ENCODE measurements around the gene DET1.
"Not testable (repeated sequence)": the region's sequence is repeated elsewhere in the genome, so short reads cannot be mapped to it uniquely, and the experiment has no call there.

DET1 gene

DNA sequence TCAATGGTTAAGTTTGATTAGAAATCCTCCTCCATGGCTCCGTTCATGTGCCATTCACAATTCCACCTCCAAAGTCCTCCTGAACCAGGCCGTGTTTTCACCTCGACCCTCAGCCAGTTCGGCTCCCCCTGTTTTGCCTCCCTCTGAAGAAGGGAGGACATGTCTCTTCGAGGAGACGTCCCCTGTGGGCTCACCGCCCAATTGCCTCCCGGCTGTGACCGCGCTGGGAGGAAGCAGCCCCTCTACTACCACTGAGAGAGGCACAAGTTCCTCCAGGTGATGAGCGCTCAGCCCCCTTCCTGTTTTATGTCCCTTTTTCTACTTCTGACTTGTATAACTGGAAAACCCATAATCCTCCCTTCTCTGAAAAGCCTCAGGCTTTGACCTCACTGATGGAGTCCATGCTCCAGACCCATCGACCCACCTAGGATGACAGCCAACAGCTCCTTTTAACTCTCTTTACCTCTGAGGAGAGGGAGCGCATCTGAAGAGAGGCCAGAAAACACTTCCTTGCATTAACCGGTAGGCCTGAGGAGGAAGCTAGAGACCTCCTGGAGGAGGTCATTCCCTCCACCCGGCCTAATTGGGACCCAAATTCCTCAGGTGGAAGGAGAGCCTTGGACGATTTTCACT, 4.7 kb downstream of the DET1 start:
- peak in 1 of 10 donors; percentile 73 for DNase-seq
- intact Hi-C loops (cut with DNase I): loop anchor here (10.0 kb wide), 1 partner anchor 83 kb away; the partner anchor contains the start of gene AEN

DNA sequence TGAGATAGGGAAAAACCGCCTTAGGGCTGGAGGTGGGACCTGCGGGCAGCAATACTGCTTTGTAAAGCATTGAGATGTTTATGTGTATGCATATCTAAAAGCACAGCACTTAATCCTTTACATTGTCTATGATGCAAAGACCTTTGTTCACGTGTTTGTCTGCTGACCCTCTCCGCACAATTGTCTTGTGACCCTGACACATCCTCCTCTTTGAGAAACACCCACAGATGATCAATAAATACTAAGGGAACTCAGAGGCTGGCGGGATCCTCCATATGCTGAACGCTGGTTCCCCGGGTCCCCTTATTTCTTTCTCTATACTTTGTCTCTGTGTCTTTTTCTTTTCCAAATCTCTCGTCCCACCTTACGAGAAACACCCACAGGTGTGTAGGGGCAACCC, 5.4 kb downstream of the DET1 start:
- not testable (repeated sequence) for DNase-seq
- intact Hi-C loops (cut with DNase I): loop anchor here (10.0 kb wide), 1 partner anchor 84 kb away; the partner anchor contains the start of gene AEN

DNA sequence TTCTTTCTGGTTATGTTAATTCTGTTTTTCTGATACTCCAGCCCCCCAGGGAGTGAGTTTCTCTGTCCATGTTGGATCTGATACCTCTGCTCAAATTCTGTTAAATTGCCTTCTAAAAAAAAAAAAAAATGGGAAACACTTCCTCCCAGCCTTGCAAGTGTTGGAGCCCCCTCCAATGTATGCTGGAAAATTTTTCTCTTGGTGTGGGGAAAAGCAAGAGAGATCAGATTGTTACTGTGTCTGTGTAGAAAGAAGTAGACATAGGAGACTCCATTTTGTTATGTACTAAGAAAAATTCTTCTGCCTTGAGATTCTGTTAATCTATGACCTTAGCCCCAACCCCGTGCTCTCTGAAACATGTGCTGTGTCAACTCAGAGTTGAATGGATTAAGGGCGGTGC, 6.1 kb downstream of the DET1 start:
- not testable (repeated sequence) for DNase-seq
- intact Hi-C loops (cut with DNase I): loop anchor here (10.0 kb wide), 1 partner anchor 84 kb away; the partner anchor contains the start of gene AEN

DNA sequence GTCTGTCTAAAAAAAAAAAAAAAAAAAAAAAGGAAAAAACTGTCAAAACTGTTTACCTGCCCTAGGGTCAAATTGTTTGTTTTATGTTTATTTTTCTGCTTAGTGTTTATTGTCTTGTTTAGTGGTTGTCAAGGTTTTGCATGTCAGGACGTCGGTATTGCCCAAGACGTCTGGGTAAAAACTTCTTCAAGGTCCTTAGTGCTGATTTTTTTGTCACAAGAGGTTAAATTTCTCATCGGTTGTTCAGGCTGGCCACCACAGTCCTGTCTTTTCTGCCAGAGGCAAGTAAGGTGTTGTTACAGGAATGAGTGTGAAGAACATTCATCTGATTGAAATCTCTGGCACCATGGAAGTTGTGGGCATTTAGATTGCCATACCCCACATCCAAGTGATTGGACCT, 7.0 kb downstream of the DET1 start:
- intact Hi-C loops (cut with DNase I): no loop called here
- DNase-seq: no peak

DNA sequence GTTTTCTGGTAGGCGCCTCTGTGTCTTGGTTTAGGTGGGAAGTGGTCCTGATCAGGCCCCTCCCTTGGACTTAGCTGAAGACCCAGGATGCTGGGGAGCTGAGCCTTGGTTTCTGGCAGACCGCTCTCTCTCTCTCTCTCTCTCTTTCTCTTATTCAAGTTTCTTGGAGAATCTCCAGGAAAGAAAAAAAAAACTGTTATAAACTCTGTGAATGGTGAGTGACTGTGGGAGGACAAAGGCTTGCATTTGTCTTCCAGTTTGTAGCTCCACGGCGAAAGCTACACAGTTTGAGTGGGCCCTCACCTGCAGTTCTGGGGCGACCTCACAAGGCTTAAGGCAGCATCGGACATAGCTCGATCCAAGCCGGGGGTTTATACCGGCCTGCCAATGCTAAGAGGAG, 7.5 kb downstream of the DET1 start:
- DNase-seq: peak in 1 of 10 donors; percentile 59
- intact Hi-C loops (cut with DNase I): no loop called here

DNA sequence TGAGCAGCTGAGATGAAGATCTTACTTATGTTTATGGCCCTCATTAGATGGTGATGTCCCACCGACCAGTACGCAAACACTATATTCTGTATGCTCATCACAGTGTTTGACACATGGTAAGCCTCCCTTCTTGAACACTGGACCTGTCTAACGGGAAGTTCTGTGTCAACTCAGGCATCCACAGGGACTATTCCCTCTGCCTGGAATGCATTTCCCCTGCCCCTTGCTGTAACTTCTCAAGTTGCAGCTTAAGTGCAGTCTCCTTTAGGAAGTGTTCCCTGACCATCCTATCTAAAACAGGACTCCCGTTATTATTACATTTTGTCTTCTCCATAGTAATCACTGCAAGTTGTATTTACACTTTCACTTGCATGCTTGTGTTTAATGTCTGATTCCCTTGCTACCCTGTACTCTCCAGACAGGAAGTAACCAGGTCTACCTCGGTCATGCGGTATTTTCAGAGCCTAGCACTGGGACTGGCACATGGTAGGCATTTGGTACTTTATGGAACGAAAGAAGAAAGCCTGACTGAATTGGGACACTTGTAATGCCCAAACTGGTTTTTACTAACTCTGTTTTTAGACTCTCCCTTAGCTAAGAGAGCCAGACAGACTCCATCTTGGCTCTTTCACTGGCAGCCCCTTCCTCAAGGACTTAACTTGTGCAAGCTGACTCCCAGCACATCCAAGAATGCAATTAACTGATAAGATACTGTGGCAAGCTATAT, 8.7 kb downstream of the DET1 start:
- intact Hi-C loops (cut with DNase I): no loop called here
- DNase-seq: no peak

DNA sequence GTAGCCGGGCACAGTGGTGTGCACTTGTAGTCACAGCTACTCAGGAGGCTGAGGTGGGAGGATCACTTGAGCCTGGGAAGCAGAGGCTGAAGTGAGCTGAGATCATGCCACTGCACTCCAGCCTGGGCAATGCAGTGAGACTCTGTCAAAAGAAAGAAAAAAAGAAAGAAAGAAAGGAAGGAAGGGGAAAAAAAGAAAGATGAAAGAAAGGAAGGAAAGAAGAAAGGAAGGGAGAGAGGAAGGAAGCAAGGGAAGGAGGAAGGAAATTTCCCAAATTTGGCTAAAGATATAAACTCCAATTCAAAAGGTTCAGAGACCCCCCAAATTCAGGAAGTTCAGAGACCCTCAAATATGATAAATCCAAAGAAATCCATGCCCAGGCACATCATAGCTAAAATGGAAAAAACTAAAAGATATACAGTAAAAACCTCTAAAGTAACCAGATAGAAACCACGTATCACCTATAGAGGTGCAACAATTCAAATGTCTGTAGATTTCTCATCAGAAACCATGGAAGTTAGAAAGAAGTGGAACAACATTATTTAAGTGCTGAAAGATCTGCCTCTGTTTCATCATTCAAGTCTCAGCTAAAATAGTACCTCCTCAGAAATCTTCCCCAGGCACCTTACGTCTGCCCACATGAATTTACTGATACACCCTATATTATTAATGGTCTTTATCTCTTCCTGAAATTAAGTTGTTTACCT, 10.7 kb downstream of the DET1 start:
- DNase-seq: no peak
- intact Hi-C loops (cut with DNase I): no loop called here

DNA sequence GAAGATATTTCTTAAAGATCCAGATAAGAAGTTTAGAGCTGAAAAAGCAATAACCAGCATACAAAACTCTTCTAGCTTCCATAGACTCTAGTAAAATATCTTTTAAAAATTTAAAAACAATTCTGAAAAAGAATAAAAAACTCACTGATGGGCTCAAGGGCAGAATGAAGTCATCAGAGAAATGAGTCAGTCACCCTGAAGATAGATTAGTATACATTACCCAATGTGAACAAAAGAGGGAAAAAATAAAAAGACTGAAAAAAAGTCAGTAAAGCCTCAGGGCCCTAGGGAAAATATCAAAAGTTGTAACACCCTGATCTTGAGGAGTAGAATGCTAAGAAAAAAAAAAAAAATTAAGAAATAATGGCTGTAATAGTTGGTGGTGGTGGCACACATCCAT, 11.4 kb downstream of the DET1 start:
- intact Hi-C loops (cut with DNase I): no loop called here
- no peak for DNase-seq

DNA sequence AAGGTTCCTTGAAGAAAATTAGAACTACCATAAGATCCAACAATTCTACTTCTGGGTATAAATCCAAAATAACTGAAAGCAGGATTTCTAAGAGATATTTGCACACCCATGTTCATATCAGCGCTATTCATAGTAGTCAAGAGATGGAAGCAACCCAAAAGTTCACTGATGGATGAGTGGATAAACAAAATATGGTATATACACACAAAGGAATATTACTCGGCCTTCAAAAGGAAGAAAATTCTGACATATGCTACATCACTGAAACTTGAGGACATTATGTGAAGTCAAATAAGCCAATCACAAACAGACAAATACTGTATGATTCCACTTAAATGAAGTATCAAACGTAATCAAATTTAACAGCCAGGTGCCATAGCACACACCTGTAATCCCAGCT, 13.1 kb downstream of the DET1 start:
- intact Hi-C loops (cut with DNase I): no loop called here

DNA sequence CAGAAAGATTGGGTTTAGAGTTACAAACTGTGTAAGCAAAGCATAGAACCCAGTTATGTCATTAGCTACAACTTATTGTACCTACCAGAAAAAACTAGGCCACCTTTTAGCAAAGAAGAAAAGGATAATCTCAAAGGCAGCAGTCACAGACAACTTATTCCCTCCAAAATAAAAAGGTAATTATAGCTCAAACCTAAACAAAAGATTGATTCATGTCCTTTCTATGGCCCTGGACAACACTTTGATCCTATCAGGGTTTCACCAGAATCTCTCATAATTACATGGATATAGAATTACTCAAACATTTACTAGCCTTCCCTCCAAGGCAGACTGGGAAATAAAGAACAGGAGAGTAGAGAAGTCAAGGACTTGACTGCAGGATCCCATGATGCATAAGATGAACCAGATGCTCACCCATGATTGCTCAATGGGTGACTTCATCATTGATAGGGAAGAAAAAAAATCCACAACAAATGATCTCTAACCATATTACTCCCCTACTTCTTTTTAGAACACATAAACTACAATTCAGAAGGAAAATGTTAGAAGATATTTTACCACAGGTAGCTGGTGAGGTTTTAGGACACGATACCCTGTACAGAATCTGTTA, 17.4 kb downstream of the DET1 start:
- no peak for DNase-seq

More for the DNA sequence above, 13.1 kb downstream of the DET1 start:
- no peak for DNase-seq

DNA sequence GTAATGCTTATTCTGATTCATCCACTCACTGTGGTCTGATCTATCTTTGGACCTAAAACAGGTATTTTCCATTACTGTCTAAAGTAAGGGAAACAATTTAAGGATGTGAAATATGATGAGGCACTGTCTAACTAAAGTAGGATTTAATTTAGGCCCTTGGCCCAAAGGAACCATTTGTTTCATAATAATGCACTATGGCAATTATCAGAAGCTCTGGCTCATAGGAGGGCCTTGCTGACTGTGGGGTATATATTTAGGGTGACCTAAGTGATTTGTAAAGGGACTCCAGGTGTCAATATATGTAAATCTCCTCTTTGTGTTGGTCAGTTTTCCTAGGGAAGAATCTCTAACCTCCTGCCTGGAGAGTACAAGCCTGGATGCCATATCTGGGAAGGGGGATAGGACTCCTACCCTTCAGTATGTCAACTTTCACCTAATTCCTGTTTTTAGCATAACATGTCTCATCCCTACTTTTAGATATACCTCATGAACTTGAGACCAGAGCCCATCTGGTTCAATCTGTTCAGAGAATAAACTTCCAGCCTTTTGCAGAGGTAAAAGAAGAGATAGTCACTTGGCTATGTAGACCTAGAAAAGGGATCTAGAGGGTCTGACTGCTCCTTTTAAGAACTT, 20.1 kb downstream of the DET1 start:
- no peak for DNase-seq
- intact Hi-C loops (cut with DNase I): no loop called here

More for the DNA sequence above, 17.4 kb downstream of the DET1 start:
- intact Hi-C loops (cut with DNase I): no loop called here

DNA sequence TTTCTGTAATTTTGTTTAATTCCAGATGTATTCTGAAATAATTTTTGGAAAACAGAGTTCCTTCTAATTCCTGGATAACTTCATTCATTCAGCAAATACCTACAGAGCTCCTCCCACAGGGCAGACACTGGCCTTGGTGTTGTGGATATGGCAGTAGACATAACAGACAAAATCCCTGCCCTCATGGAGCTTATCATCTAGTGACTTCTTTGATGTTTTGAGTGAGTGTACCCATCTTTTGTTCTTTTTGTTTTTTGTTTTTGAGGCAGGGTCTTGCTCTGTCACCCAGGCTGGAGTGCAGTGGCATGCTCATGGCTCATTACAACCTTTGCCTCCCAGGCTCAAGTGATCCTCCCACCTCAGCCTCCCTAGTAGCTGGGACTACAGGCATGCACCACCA, 21.1 kb downstream of the DET1 start:
- intact Hi-C loops (cut with DNase I): no loop called here
- no peak for DNase-seq

DNA sequence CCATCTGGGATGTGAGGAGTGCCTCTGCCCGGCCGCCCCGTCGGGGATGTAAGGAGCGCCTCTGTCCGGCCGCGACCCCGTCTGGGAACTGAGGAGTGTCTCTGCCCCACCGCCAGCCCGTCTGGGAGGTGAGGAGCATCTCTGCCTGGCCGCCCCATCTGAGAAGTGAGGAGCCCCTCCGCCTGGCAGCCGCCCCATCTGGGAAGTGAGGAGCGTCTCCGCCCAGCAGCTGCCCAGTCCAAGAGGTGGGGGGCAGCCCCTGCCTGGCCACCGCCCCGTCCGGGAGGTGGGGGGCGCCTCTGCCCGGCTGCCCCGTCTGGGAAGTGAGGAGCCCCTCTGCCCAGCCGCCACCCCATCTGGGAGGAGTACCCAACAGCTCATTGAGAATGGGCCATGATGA, 22.4 kb downstream of the DET1 start:
- intact Hi-C loops (cut with DNase I): not testable (repeated sequence)
- DNase-seq: peak in 1 of 10 donors; percentile 67

DNA sequence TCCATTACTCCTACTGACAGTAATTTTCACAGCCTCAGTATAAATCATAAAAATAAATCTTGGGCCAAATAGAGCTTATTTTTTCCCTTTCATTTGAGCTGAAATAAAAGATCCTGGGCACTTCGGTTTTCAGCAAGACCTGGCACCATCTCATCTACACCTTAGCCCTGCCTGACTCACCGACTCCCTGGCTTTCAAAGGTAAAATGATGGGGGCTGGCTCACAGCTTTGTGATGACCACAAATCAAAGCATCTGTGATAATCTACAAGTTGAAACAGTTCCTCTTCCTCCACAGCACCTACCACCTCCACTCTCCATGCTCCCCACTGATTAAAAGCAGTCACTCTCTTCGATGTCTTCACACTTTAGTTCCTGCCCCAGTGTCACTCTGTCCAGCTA, 27.6 kb downstream of the DET1 start:
- peak in 1 of 10 donors; percentile 62 for DNase-seq
- intact Hi-C loops (cut with DNase I): no loop called here

DNA sequence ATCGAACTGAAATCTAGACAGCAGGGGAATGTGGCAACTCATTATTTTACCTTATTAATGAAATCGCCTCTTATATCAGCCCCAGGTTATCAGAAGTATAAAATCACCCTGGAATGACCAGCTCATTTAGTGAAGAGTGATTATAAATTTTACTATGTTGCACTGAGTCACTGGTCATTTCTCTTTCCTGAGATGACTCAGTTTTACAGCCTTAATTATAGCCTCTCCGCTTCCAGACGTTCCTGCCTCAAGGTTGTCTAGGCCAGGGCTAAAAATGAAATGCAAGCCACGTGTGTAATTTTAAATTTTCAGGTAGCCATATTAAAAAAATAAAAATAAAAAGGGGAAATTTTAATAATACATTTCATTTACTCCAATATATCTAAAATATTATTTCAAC, 33.3 kb downstream of the DET1 start:
- no peak for DNase-seq
- intact Hi-C loops (cut with DNase I): no loop called here

DNA sequence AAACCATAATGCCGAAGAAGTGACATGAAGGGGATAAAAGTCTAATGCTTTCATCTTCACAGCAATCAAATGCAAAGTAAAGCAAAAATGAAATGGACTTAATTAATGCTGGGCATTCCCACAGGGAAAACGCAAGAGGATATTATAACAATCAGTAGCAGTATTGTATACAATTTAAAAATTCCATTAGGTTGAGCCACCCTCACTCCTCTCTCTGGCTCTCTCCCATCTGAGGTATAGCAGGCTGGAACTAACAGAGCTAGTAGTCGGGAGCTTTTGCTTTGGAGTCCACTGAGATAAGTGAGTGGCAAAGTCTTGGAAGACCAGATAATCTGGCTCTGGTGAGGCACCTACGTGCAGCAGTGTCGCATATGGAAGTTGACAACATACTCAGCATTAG, 33.9 kb downstream of the DET1 start:
- intact Hi-C loops (cut with DNase I): no loop called here
- DNase-seq: no peak

DNA sequence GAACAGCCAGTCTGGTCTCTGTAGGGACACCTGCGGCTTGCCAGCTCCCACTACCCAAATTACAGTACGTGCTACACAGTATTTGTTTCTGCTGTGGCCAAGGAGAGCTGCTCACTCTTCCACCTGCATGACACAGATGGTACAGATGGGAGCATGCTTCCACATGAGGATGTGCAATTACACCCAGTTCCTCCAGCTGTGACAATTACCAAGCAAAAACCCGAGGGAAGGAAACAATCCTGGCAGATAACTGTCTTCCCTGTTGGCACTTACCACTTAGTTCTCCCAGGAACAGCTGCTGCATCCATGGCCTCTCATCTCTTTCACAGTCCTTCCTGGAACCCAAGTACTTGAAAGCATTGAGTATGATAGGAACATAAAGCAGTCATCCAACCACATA, 34.4 kb downstream of the DET1 start:
- no peak for DNase-seq
- intact Hi-C loops (cut with DNase I): no loop called here

DNA sequence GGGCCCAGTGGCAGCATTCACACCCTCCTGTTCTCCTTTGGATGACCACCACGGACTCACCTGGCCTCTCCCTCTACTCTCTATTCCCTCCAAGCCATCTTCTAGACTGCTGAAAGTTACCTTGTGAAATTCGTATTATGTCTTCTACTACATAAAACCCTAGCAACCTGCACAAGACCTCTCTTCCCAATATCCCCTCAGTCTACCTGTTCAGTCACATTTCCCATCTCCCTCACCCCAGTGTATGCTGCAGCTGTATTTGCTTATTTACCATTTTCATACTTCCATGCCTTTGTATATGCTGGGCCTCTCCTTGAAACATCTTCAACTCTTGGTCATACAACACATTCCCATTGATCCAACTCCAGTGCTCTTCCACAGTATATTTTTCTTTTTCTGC, 35.3 kb downstream of the DET1 start:
- DNase-seq: no peak
- intact Hi-C loops (cut with DNase I): no loop called here

DNA sequence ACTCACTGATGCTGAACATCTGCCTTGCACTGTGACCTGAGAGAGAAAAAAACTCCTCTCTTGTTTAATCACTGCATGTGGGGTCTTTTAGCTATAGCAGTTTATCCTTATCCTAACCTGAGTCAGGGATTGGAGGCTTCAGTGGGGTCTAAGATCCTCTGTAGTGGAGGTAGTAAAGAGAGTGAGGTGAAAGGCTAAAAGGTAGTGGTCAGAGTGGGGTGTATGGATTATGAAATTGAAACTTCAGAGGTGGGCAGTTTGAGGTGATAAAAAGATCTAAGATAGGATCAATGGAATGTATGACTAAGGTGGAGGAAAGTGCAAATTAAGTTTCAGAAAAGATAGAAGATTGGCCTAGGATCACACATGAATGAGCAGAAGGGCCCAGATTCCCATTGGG, 36.5 kb downstream of the DET1 start:
- DNase-seq: no peak
- intact Hi-C loops (cut with DNase I): no loop called here

DNA sequence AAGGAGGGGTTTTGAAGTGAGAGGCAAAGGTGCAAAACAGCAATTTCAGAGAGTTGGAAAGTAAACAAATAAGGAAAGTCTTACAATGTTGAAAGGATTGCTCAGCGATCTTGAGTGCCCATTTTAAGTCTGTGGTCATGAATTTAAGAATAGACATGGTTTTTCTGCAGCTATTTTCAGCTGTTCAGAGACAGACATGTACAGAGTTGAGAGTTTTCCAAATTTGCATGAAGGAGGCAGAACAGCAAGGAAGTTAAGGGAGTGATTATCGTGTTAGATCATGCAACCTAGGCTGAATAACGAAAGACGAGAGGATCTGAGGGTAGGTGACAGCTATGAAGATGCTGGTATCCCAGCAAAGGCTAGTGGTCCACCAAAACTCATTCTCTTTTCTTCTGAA, 37.2 kb downstream of the DET1 start:
- no peak for DNase-seq
- intact Hi-C loops (cut with DNase I): no loop called here

DNA sequence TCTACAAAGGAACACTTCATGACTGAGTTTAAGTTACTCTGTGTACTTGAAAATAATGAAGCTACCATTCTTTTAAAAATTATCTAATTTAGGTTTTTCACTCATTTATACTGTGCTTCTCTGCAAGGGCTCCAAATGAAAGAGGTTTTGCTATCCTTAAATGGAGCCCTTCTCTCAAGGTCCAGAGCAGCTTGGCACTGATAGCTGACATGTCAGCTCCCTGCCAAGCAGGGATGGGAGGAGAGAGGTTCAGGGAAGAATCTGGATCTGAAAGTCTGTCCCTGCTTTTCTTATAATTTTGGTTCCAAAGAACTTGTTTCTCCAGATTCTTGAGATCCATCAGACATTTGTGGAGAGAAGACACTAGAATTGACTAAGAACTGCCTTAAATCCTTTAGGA, 39.9 kb downstream of the DET1 start:
- intact Hi-C loops (cut with DNase I): no loop called here
- no peak for DNase-seq
